Measurements from ENCODE around the gene GRM2.
A peak's percentile ranks its signal among the peaks of the same experiment; 100 is the strongest.

The GRM2 gene

GRCh38 chr3:51719410-51720025 lies 12.7 kb downstream of the GRM2 start:
- no peak for TF ChIP-seq CTCF (IDR thresholded peaks at IDR 0.05; ENCODE audit: control insufficient read depth, extremely low read depth, insufficient read depth)
- no peak for DNase-seq (ENCODE audit: low read depth)
- H3K4me3 ChIP-seq (ENCODE audit: low read depth, low read length), result no peak overlapping the region

- no peak overlapping the region for H3K4me3 ChIP-seq (ENCODE audit: low read depth, low read length)
- DNase-seq (ENCODE audit: low read depth), result no peak
- TF ChIP-seq CTCF (IDR thresholded peaks at IDR 0.05; ENCODE audit: control insufficient read depth, extremely low read depth, insufficient read depth), result no peak
Observed at GRCh38 chr3:51720292-51721061, 13.6 kb downstream of the GRM2 start.

GRCh38 chr3:51721062-51721745 lies 14.3 kb downstream of the GRM2 start:
- no peak for DNase-seq (ENCODE audit: low read depth)
- no peak overlapping the region for H3K4me3 ChIP-seq (ENCODE audit: low read depth, low read length)
- no peak for TF ChIP-seq CTCF (IDR thresholded peaks at IDR 0.05; ENCODE audit: control insufficient read depth, extremely low read depth, insufficient read depth)

GRCh38 chr3:51722362-51722761 lies 15.5 kb downstream of the GRM2 start:
- peak; percentile 21; the same call in 1 of the 2 replicates for TF ChIP-seq CTCF (IDR thresholded peaks at IDR 0.05; ENCODE audit: control insufficient read depth, extremely low read depth, insufficient read depth)
- no peak for DNase-seq (ENCODE audit: low read depth)
- H3K4me3 ChIP-seq (ENCODE audit: low read depth, low read length), result no peak overlapping the region

GRCh38 chr3:51727500-51727899 lies 20.6 kb downstream of the GRM2 start:
- H3K4me3 ChIP-seq (ENCODE audit: low read depth, low read length), result no peak overlapping the region
- DNase-seq (ENCODE audit: low read depth), result no peak
- no peak for TF ChIP-seq CTCF (IDR thresholded peaks at IDR 0.05; ENCODE audit: control insufficient read depth, extremely low read depth, insufficient read depth)

GRCh38 chr3:51729042-51729633 lies 22.3 kb downstream of the GRM2 start:
- no peak for TF ChIP-seq CTCF (IDR thresholded peaks at IDR 0.05; ENCODE audit: control insufficient read depth, extremely low read depth, insufficient read depth)
- no peak for DNase-seq (ENCODE audit: low read depth)

More at GRCh38 chr3:51729042-51729633, 22.3 kb downstream of the GRM2 start:
- no peak overlapping the region for H3K4me3 ChIP-seq (ENCODE audit: low read depth, low read length)
